GM21737 (cell line): ENCODE results near the gene PRX.
"Not testable (repeated sequence)": the region's sequence is repeated elsewhere in the genome, so short reads cannot be mapped to it uniquely, and the experiment has no call there.

Experiments used
- ATAC-seq: cut with Tn5 transposase; IDR thresholded peaks from one replicate; pipeline ENCODE4 v1.9.1; 2021; ENCODE audit warnings: mild to moderate bottlenecking, moderate library complexity; ENCODE audit not compliant: unreplicated experiment

The PRX gene

GRCh38 chr19:40413291-40413845 lies at the start of gene PRX:
TSS of gene PRX (minus strand) at chr19:40413378. CDS start at chr19:40407932, 5,446 bp downstream.
- ATAC-seq = no peak

GRCh38 chr19:40461669-40462221 lies 48.6 kb upstream of the PRX start:
- ATAC-seq = no peak

- no peak for ATAC-seq
These were observed 47.0 kb upstream of the PRX start for GRCh38 chr19:40460185-40460584.

GRCh38 chr19:40458597-40458974 lies 45.4 kb upstream of the PRX start:
- ATAC-seq = no peak

- ATAC-seq = no peak
These were observed 44.9 kb upstream of the PRX start for GRCh38 chr19:40457953-40458596.

- ATAC-seq = no peak
These were observed 43.9 kb upstream of the PRX start for GRCh38 chr19:40457048-40457447.

- ATAC-seq = not testable (repeated sequence)
These were observed 40.8 kb upstream of the PRX start for GRCh38 chr19:40453943-40454342.

- ATAC-seq = no peak
These were observed 40.1 kb upstream of the PRX start for GRCh38 chr19:40453151-40453735.

GRCh38 chr19:40452016-40452415 lies 38.8 kb upstream of the PRX start:
- no peak for ATAC-seq

- ATAC-seq = no peak
These were observed 37.5 kb upstream of the PRX start for GRCh38 chr19:40450664-40451063.

GRCh38 chr19:40449506-40449905 lies 36.3 kb upstream of the PRX start:
- no peak for ATAC-seq

- ATAC-seq = no peak
These were observed 33.1 kb upstream of the PRX start for GRCh38 chr19:40446263-40446784.

GRCh38 chr19:40445780-40446262 lies 32.6 kb upstream of the PRX start:
- no peak for ATAC-seq

- ATAC-seq = no peak
These were observed 31.7 kb upstream of the PRX start for GRCh38 chr19:40444825-40445312.

- peak; percentile 64 for ATAC-seq
These were observed 31.0 kb upstream of the PRX start, which contains the start of gene SERTAD3 for GRCh38 chr19:40444000-40444824. TSS of gene SERTAD3 (minus strand) at chr19:40444335. CDS start at chr19:40442080, 2,255 bp downstream.

GRCh38 chr19:40443131-40443999 lies 30.2 kb upstream of the PRX start:
- ATAC-seq = peak; percentile 69

- no peak for ATAC-seq
These were observed 29.4 kb upstream of the PRX start for GRCh38 chr19:40442328-40443130.

GRCh38 chr19:40441719-40442253 lies 28.6 kb upstream of the PRX start:
- ATAC-seq = no peak

GRCh38 chr19:40438284-40438683 lies 25.1 kb upstream of the PRX start:
- no peak for ATAC-seq
